Activated CD4-positive, alpha-beta T cell treated with anti-CD3 and anti-CD28 coated beads, Interleukin-2, Interleukin-4, amounts not matched to agents 100 ng/mL and 50 ng/mL, durations not matched to agents 16 hours and 8 hours (primary cell): ENCODE data around the gene GSS.

Source experiments
- DNase-seq: peaks from one replicate; pipeline ENCODE4 v3.0.0-alpha.2; 2020; ENCODE audit warnings: low spot score

Gene GSS

GRCh38 chr20:34993941-34994508, 38.4 kb upstream of the GSS start:
- DNase-seq = no peak

- DNase-seq = no peak
Measured at GRCh38 chr20:34992751-34993417, 37.3 kb upstream of the GSS start.

GRCh38 chr20:34990661-34991214, 35.1 kb upstream of the GSS start:
- no peak for DNase-seq

GRCh38 chr20:34990231-34990630, 34.6 kb upstream of the GSS start:
- DNase-seq = no peak

GRCh38 chr20:34989670-34990069, 34.1 kb upstream of the GSS start:
- DNase-seq = no peak

- DNase-seq = no peak
Measured at GRCh38 chr20:34989118-34989517, 33.5 kb upstream of the GSS start.

GRCh38 chr20:34988191-34988540, 32.6 kb upstream of the GSS start:
- no peak for DNase-seq

- DNase-seq = no peak
Measured at GRCh38 chr20:34987288-34988190, 31.9 kb upstream of the GSS start.

- no peak for DNase-seq
Measured at GRCh38 chr20:34986311-34987287, 31.0 kb upstream of the GSS start.

- DNase-seq = no peak
Measured at GRCh38 chr20:34985461-34986310, 30.1 kb upstream of the GSS start.

- DNase-seq = no peak
Measured at GRCh38 chr20:34984756-34985261, 29.2 kb upstream of the GSS start.

- no peak for DNase-seq
Measured at GRCh38 chr20:34983995-34984735, 28.6 kb upstream of the GSS start.

GRCh38 chr20:34983089-34983820, 27.6 kb upstream of the GSS start:
- DNase-seq = no peak

- DNase-seq = no peak
Measured at GRCh38 chr20:34982270-34983088, 26.9 kb upstream of the GSS start.

GRCh38 chr20:34980543-34981233, 25.1 kb upstream of the GSS start:
- no peak for DNase-seq

GRCh38 chr20:34979366-34980153, 24.0 kb upstream of the GSS start:
- no peak for DNase-seq
